Neural cell (in vitro differentiated cells): ENCODE results near the gene WFDC10A. TPM values are rescaled to one million over a fixed set of nuclear protein-coding genes. Genes with fewer than 3 reads are reported as not detected.

Experiments
- H2AFZ ChIP-seq: fragments of 200-600, 300-800 bp; sonication (generic), shearing (Covaris generic); 2 replicates; pipeline ENCODE4 v1.6.0; 2014; ENCODE audit warnings: low read depth, mild to moderate bottlenecking, antibody characterized with exemption, low read length, moderate library complexity
- H3F3A ChIP-seq: fragments of 200-600 bp; shearing (Covaris generic); 2 replicates; pipeline ENCODE4 v1.6.1; 2016; ENCODE audit warnings: mild to moderate bottlenecking, moderate library complexity, mixed read lengths, antibody characterized with exemption, low read length; ENCODE audit not compliant: insufficient read depth, poor library complexity, severe bottlenecking
- H3K27ac ChIP-seq: fragments of 200-600, 300-800 bp; sonication (generic), shearing (Covaris generic); 2 replicates; pipeline ENCODE4 v1.5.1; 2014; ENCODE audit warnings: mild to moderate bottlenecking, low read length, moderate library complexity
- H3K27me3 ChIP-seq: fragments of 300-800, 200-600 bp; sonication (generic), shearing (Covaris generic); 2 replicates; pipeline ENCODE4 v1.6.0; 2014; ENCODE audit warnings: mild to moderate bottlenecking, low read depth, low read length, moderate library complexity; ENCODE audit not compliant: insufficient read depth
- H3K36me3 ChIP-seq: fragments of 300-800, 200-600 bp; sonication (generic), shearing (Covaris generic); 2 replicates; pipeline ENCODE4 v1.5.1; 2014; ENCODE audit warnings: mild to moderate bottlenecking, antibody characterized with exemption, low read length, moderate library complexity; ENCODE audit not compliant: insufficient read depth
- H3K4me2 ChIP-seq: fragments of 300-800, 200-600 bp; sonication (generic), shearing (Covaris generic); 2 replicates; pipeline ENCODE4 v1.6.0; 2014; ENCODE audit warnings: mild to moderate bottlenecking, low read length
- H3K4me3 ChIP-seq: fragments of 300-800, 200-600 bp; sonication (generic), shearing (Covaris generic); 2 replicates; pipeline ENCODE4 v1.5.1; 2014; ENCODE audit warnings: mild to moderate bottlenecking, low read length, moderate library complexity
- H3K79me2 ChIP-seq: fragments of 200-600 bp; shearing (Covaris generic); replicated peaks from 2 replicates; pipeline ENCODE4 v1.6.0; 2014; ENCODE audit warnings: mild to moderate bottlenecking, low read length, moderate library complexity; ENCODE audit not compliant: insufficient read depth
- H3K9ac ChIP-seq: fragments of 300-800, 200-600 bp; sonication (generic), shearing (Covaris generic); 2 replicates; pipeline ENCODE4 v1.6.1; 2016; ENCODE audit warnings: mild to moderate bottlenecking, low read length, mixed read lengths
- H3K9me2 ChIP-seq: fragments of 200-600 bp; shearing (Covaris generic); 2 replicates; pipeline ENCODE4 v1.6.1; 2016; ENCODE audit warnings: mild to moderate bottlenecking, low read length, mixed read lengths; ENCODE audit not compliant: insufficient read depth
- H3K9me3 ChIP-seq: fragments of 200-600, 300-800 bp; sonication (generic), shearing (Covaris generic); 2 replicates; pipeline ENCODE4 v1.6.1; 2016; ENCODE audit warnings: mild to moderate bottlenecking, mixed run types, low read length, moderate library complexity, mixed read lengths
- H4K20me1 ChIP-seq: fragments of 200-600 bp; shearing (Covaris generic); 2 replicates; pipeline ENCODE4 v1.6.1; 2016; ENCODE audit warnings: mild to moderate bottlenecking, mixed run types; ENCODE audit not compliant: insufficient read depth
- EP300 ChIP-seq: fragments of 450-650 bp; conservative IDR thresholded peaks from 2 replicates; pipeline ENCODE4 v1.6.1; 2014; ENCODE audit warnings: antibody characterized with exemption, mild to moderate bottlenecking, moderate library complexity; ENCODE audit not compliant: poor library complexity, severe bottlenecking
- EZH2 ChIP-seq: fragments of 200-600, 300-800 bp; shearing (Covaris generic), sonication (generic); IDR thresholded peaks from 2 replicates; pipeline ENCODE4 v1.6.1; 2014; ENCODE audit warnings: antibody characterized with exemption, low read length, borderline replicate concordance, mild to moderate bottlenecking; ENCODE audit not compliant: insufficient read depth, poor library complexity, severe bottlenecking
- MXI1 ChIP-seq: fragments of 450-650 bp; conservative IDR thresholded peaks from 2 replicates; pipeline ENCODE4 v1.6.1; 2014; ENCODE audit warnings: antibody characterized with exemption, mild to moderate bottlenecking; ENCODE audit not compliant: poor library complexity, severe bottlenecking
- POLR2AphosphoS5 ChIP-seq: IDR thresholded peaks from 2 replicates; pipeline ENCODE4 v1.6.1; 2012
- RAD21 ChIP-seq: fragments of 450-650 bp; conservative IDR thresholded peaks from 2 replicates; pipeline ENCODE4 v1.6.1; 2014; ENCODE audit warnings: antibody characterized with exemption, mild to moderate bottlenecking, moderate library complexity
- SMC3 ChIP-seq: fragments of 450-650 bp; conservative IDR thresholded peaks from 2 replicates; pipeline ENCODE4 v1.6.1; 2014; ENCODE audit warnings: antibody characterized with exemption, mild to moderate bottlenecking, moderate library complexity; ENCODE audit not compliant: poor library complexity
- TAF1 ChIP-seq: IDR thresholded peaks from 2 replicates; pipeline ENCODE4 v1.6.1; 2012; ENCODE audit warnings: low read depth
- polyA plus RNA-seq: library from polyadenylated mRNA; depleted of rRNA; stranded (reverse); fragments of >200 nt; gene quantifications from 2 replicates; pipeline ENCODE4 v1.2.3, GENCODE V29; 2014
- TF ChIP-seq, protein P1 (sequence below): IDR thresholded peaks from 2 replicates; pipeline ENCODE4 v1.6.1; 2012; ENCODE audit warnings: borderline replicate concordance
- TF ChIP-seq, protein P2 (sequence below): fragments of 450-650 bp; IDR thresholded peaks from 2 replicates; pipeline ENCODE4 v1.5.1; 2014; ENCODE audit warnings: antibody characterized with exemption, mild to moderate bottlenecking, moderate library complexity; ENCODE audit not compliant: poor library complexity, severe bottlenecking

WFDC10A gene
- polyA plus RNA-seq, 1 donor from 2014 or later, result not detected

DNA sequence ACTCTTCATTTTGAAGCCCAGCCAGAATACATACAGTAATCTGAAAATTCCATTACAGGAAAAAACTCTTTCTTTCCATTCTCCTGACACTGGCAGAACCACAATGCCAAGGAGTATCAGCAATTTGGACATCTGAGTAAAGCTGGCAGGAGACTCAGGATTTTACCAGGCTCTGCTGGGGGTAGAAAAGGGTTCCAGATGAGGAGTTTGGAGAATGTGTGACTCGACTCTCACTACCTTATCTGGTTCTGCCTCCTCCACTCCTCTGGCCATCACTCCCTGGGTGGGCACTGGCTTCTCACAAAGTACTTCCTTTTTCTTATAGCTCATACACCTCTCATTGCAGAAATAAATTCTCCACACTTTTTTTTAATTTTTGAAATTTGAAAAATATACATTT is 39.8 kb upstream of the WFDC10A start:
- Histone ChIP-seq H3K27me3 (no peaks in the 10 kb centered on the region), H2AFZ (no peak overlapping the region), H3K9me3 (no peaks in the 10 kb centered on the region), H3K9ac (no peak overlapping the region), H3K36me3 (no peaks in the 10 kb centered on the region), H3K79me2 (no peaks in the 10 kb centered on the region), H3F3A (no peaks in the 10 kb centered on the region), H4K20me1 (no peaks in the 10 kb centered on the region), H3K4me2 (no peak overlapping the region), H3K9me2 (no peaks in the 10 kb centered on the region), H3K4me3 (no peak overlapping the region), H3K27ac (no peak overlapping the region)
- TF ChIP-seq, protein P1, sequence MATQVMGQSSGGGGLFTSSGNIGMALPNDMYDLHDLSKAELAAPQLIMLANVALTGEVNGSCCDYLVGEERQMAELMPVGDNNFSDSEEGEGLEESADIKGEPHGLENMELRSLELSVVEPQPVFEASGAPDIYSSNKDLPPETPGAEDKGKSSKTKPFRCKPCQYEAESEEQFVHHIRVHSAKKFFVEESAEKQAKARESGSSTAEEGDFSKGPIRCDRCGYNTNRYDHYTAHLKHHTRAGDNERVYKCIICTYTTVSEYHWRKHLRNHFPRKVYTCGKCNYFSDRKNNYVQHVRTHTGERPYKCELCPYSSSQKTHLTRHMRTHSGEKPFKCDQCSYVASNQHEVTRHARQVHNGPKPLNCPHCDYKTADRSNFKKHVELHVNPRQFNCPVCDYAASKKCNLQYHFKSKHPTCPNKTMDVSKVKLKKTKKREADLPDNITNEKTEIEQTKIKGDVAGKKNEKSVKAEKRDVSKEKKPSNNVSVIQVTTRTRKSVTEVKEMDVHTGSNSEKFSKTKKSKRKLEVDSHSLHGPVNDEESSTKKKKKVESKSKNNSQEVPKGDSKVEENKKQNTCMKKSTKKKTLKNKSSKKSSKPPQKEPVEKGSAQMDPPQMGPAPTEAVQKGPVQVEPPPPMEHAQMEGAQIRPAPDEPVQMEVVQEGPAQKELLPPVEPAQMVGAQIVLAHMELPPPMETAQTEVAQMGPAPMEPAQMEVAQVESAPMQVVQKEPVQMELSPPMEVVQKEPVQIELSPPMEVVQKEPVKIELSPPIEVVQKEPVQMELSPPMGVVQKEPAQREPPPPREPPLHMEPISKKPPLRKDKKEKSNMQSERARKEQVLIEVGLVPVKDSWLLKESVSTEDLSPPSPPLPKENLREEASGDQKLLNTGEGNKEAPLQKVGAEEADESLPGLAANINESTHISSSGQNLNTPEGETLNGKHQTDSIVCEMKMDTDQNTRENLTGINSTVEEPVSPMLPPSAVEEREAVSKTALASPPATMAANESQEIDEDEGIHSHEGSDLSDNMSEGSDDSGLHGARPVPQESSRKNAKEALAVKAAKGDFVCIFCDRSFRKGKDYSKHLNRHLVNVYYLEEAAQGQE, result no peak
- TF ChIP-seq MXI1 (no peak), TAF1 (no peak), EP300 (no peak), RAD21 (no peak), EZH2 (no peak), POLR2AphosphoS5 (no peak), SMC3 (no peak)
- TF ChIP-seq, protein P2, sequence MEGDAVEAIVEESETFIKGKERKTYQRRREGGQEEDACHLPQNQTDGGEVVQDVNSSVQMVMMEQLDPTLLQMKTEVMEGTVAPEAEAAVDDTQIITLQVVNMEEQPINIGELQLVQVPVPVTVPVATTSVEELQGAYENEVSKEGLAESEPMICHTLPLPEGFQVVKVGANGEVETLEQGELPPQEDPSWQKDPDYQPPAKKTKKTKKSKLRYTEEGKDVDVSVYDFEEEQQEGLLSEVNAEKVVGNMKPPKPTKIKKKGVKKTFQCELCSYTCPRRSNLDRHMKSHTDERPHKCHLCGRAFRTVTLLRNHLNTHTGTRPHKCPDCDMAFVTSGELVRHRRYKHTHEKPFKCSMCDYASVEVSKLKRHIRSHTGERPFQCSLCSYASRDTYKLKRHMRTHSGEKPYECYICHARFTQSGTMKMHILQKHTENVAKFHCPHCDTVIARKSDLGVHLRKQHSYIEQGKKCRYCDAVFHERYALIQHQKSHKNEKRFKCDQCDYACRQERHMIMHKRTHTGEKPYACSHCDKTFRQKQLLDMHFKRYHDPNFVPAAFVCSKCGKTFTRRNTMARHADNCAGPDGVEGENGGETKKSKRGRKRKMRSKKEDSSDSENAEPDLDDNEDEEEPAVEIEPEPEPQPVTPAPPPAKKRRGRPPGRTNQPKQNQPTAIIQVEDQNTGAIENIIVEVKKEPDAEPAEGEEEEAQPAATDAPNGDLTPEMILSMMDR, result no peak

DNA sequence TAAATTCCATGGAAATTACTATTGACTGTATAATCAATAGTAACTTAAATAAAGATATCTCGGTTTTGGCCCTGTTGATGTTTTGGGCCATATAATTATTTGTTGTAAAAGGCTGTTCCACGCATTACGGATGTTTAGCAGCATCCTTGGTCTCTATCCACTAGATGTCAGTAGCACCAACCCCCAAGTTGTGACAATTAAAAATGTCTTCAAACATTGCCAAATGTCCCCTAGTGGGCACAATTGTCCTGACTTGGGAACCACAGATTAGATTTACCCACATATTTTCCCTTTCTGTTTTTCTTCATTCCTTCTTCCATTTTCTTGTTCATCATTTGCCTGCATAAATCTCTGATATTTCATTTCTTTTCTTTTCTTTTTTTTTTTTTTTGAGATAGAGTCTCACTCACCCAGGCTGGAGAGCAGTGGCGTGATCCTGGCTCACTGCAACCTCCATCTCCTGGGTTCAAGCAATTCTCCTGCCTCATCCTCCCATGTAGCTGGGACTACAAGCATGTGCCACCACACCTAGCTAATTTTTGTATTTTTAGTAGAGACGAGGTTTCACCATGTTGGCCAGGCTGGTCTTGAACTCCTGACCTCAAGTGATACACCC is 36.9 kb upstream of the WFDC10A start:
- H3K9me3 ChIP-seq, result no peaks in the 10 kb centered on the region
- no peak overlapping the region for H2AFZ ChIP-seq
- no peaks in the 10 kb centered on the region for H3K79me2 ChIP-seq
- no peak overlapping the region for H3K27ac ChIP-seq
- no peak overlapping the region for H3K4me3 ChIP-seq
- H4K20me1 ChIP-seq, result no peaks in the 10 kb centered on the region
- H3K27me3 ChIP-seq, result no peaks in the 10 kb centered on the region
- H3K36me3 ChIP-seq, result no peaks in the 10 kb centered on the region
- H3K4me2 ChIP-seq, result no peak overlapping the region
- no peaks in the 10 kb centered on the region for H3F3A ChIP-seq
- no peaks in the 10 kb centered on the region for H3K9me2 ChIP-seq
- H3K9ac ChIP-seq, result no peak overlapping the region
- TF ChIP-seq, protein P1, result no peak
- TF ChIP-seq, protein P2, result peak; percentile 37
- TF ChIP-seq EZH2 (no peak), RAD21 (no peak), TAF1 (no peak), EP300 (no peak), MXI1 (no peak)
